ENCODE results near the gene MADD. TPM values are rescaled to one million over a fixed set of nuclear protein-coding genes. Genes with fewer than 3 reads are reported as not detected.

MADD gene
- 23.1 and 26.4 TPM in 2 replicates for total RNA-seq (2014; rRNA removed)
- percentile 71 among the genes with signal in this experiment for Bru-seq, nascent RNA
- BruChase-seq, experiment 1, labeled RNA remaining after a 6-hour chase = percentile 82 among the genes with signal in this experiment
- BruChase-seq, experiment 2, labeled RNA remaining after a 2-hour chase = percentile 80 among the genes with signal in this experiment
- long read RNA-seq, partial matches to known transcripts = 28 of 64 reads
- long read RNA-seq, other reads (novel, unspliced or antisense) = 34 of 64 reads

GRCh38 chr11:47269829-47270305 is at the start of gene MADD:
Gene MADD (plus strand): TSS chr11:47270133.
- no peak for TF ChIP-seq EZH2 (IDR thresholded peaks at IDR 0.05; ENCODE audit: low read length, unreplicated experiment)
- TF ChIP-seq CTCF (conservative IDR thresholded peaks at IDR 0.05; ENCODE audit: low read depth, low read length) = no peak
- TF ChIP-seq EZH2phosphoT487 (IDR thresholded peaks at IDR 0.05; ENCODE audit: borderline replicate concordance, low read length) = no peak
- Histone ChIP-seq H3K9me3 (ENCODE audit: low read length) (no peaks in the 10 kb centered on the region), H3K27me3 (ENCODE audit: low read length) (no peaks in the 10 kb centered on the region), H3K4me3 (ENCODE audit: low read length) (peak within 1 kb of the TSS; percentile 71), H3K9me2 (replicated peaks; ENCODE audit: low read length) (no peaks in the 10 kb centered on the region), H3K4me2 (ENCODE audit: low read length) (peak within 1 kb of the TSS; percentile 93), H3K36me3 (ENCODE audit: low read depth, low read length) (peaks cover 1% of the 10 kb centered on the region; the same call in 1 of the 2 replicates), H3K9ac (ENCODE audit: low read length) (peak within 1 kb of the TSS; percentile 75), H2AFZ (ENCODE audit: low read length) (peak within 1 kb of the TSS; percentile 95), H3K79me2 (ENCODE audit: low read length) (peaks cover 41% of the 10 kb centered on the region), H3F3A (ENCODE audit: low read length, unreplicated experiment) (no peaks in the 10 kb centered on the region), H4K20me1 (ENCODE audit: low read length) (peaks cover 14% of the 10 kb centered on the region; the same call in 1 of the 2 replicates), H3K27ac (ENCODE audit: low read length) (peak within 1 kb of the TSS; percentile 82), H3K4me1 (ENCODE audit: insufficient read depth, low read length) (peaks cover 28% of the 10 kb centered on the region)
- CTCF ChIA-PET = interaction anchor here (0.6 kb wide), 1 partner anchor 85 kb away, joined by 3 read pairs; no protein-coding TSS in a partner anchor
- no TSS peak for BruUV-seq (replicated peaks)
- DNase-seq (peak; percentile 67), ATAC-seq (peak; percentile 83)
- POLR2A ChIA-PET (ENCODE audit: unreplicated experiment) = no interaction called here
- intact Hi-C loops (cut with micrococcal nuclease) = loop anchor here (1.0 to 2.0 kb wide), 2 partner anchors 85 to 93 kb away; no protein-coding TSS in a partner anchor

- no TSS peak for BruUV-seq (replicated peaks)
- peaks cover 30% of the 10 kb centered on the region for H3K79me2 ChIP-seq (ENCODE audit: low read length)
- H3K9me3 ChIP-seq (ENCODE audit: low read length) = no peaks in the 10 kb centered on the region
- H3F3A ChIP-seq (ENCODE audit: low read length, unreplicated experiment) = no peaks in the 10 kb centered on the region
- no peaks in the 10 kb centered on the region for H3K9me2 ChIP-seq (replicated peaks; ENCODE audit: low read length)
- DNase-seq (peak; percentile 70), ATAC-seq (peak; percentile 31)
- H3K27ac ChIP-seq (ENCODE audit: low read length) = 0 out of 2 replicates have a peak overlapping the region, but pooled peaks have one; percentile 16
- intact Hi-C loops (cut with micrococcal nuclease) = no loop called here
- no peak overlapping the region for H2AFZ ChIP-seq (ENCODE audit: low read length)
- H4K20me1 ChIP-seq (ENCODE audit: low read length) = no peaks in the 10 kb centered on the region
- TF ChIP-seq EZH2 (IDR thresholded peaks at IDR 0.05; ENCODE audit: low read length, unreplicated experiment) (no peak), EZH2phosphoT487 (IDR thresholded peaks at IDR 0.05; ENCODE audit: borderline replicate concordance, low read length) (no peak), CTCF (conservative IDR thresholded peaks at IDR 0.05; ENCODE audit: low read depth, low read length) (no peak)
- ChIA-PET CTCF (interaction anchor here (0.6 kb wide), 1 partner anchor 36 kb away, joined by 16 read pairs; no protein-coding TSS in a partner anchor), POLR2A (ENCODE audit: unreplicated experiment) (interaction anchor here (0.5 to 0.6 kb wide), 3 partner anchors 10 to 331 kb away, joined by 3 to 27 read pairs (median 3); no protein-coding TSS in a partner anchor)
- no peaks in the 10 kb centered on the region for H3K36me3 ChIP-seq (ENCODE audit: low read depth, low read length)
- H3K27me3 ChIP-seq (ENCODE audit: low read length) = no peaks in the 10 kb centered on the region
- H3K4me3 ChIP-seq (ENCODE audit: low read length) = no peak overlapping the region
- peaks cover 25% of the 10 kb centered on the region for H3K4me1 ChIP-seq (ENCODE audit: insufficient read depth, low read length)
- H3K9ac ChIP-seq (ENCODE audit: low read length) = no peak overlapping the region
- H3K4me2 ChIP-seq (ENCODE audit: low read length) = peak overlapping the region; percentile 31
Observed at GRCh38 chr11:47220401-47220821, 49.5 kb upstream of the MADD start.

- intact Hi-C loops (cut with micrococcal nuclease) = no loop called here
- H3K9ac ChIP-seq (ENCODE audit: low read length) = no peak overlapping the region
- no peaks in the 10 kb centered on the region for H3F3A ChIP-seq (ENCODE audit: low read length, unreplicated experiment)
- H3K4me3 ChIP-seq (ENCODE audit: low read length) = no peak overlapping the region
- peaks cover 15% of the 10 kb centered on the region for H3K79me2 ChIP-seq (ENCODE audit: low read length)
- TF ChIP-seq EZH2phosphoT487 (IDR thresholded peaks at IDR 0.05; ENCODE audit: borderline replicate concordance, low read length) (no peak), EZH2 (IDR thresholded peaks at IDR 0.05; ENCODE audit: low read length, unreplicated experiment) (no peak), CTCF (conservative IDR thresholded peaks at IDR 0.05; ENCODE audit: low read depth, low read length) (no peak)
- no TSS peak for BruUV-seq (replicated peaks)
- DNase-seq (no peak), ATAC-seq (no peak)
- no peaks in the 10 kb centered on the region for H3K9me3 ChIP-seq (ENCODE audit: low read length)
- no peak overlapping the region for H3K27ac ChIP-seq (ENCODE audit: low read length)
- no peaks in the 10 kb centered on the region for H3K9me2 ChIP-seq (replicated peaks; ENCODE audit: low read length)
- ChIA-PET POLR2A (ENCODE audit: unreplicated experiment) (no interaction called here), CTCF (no interaction called here)
- no peak overlapping the region for H3K4me2 ChIP-seq (ENCODE audit: low read length)
- no peaks in the 10 kb centered on the region for H4K20me1 ChIP-seq (ENCODE audit: low read length)
- peaks cover 13% of the 10 kb centered on the region for H3K4me1 ChIP-seq (ENCODE audit: insufficient read depth, low read length)
- no peaks in the 10 kb centered on the region for H3K27me3 ChIP-seq (ENCODE audit: low read length)
- no peak overlapping the region for H2AFZ ChIP-seq (ENCODE audit: low read length)
- no peaks in the 10 kb centered on the region for H3K36me3 ChIP-seq (ENCODE audit: low read depth, low read length)
Observed at GRCh38 chr11:47222696-47223095, 47.2 kb upstream of the MADD start.
